AG04450 (cell line): ENCODE data around the gene DDX18. TPM values are rescaled to one million over a fixed set of nuclear protein-coding genes. Genes with fewer than 3 reads are reported as not detected.
"Not testable (repeated sequence)": the region's sequence is repeated elsewhere in the genome, so short reads cannot be mapped to it uniquely, and the experiment has no call there.

Source experiments
- CTCF ChIA-PET: fragments of 300-600, 350-600 bp; formaldehyde crosslinking; extraction: SDS; loops from one replicate; lab custom pipeline; 2022; ENCODE audit warnings: antibody characterized with exemption, inconsistent platforms; lab: Charles Lee
- POLR2A ChIA-PET: fragments of 350-600 bp; formaldehyde crosslinking; extraction: SDS; loops from one replicate; lab custom pipeline; 2021; ENCODE audit warnings: antibody characterized with exemption, inconsistent platforms; lab: Yijun Ruan, JAX
- DNase-seq: peaks from one replicate; pipeline ENCODE4 v3.0.0-alpha.2; 2011; ENCODE audit warnings: low read depth, low spot score
- H3K27ac ChIP-seq: one replicate; pipeline ENCODE4 v1.5.1; 2012; ENCODE audit warnings: low read depth, low read length, control low read depth
- H3K27me3 ChIP-seq: one replicate; pipeline ENCODE4 v1.6.0; 2012; ENCODE audit warnings: low read length; ENCODE audit not compliant: control insufficient read depth, insufficient read depth
- H3K4me3 ChIP-seq: 2 replicates; pipeline ENCODE4 v1.5.1; 2011; ENCODE audit warnings: mild to moderate bottlenecking, low read depth, low read length, control low read depth
- H3K9me3 ChIP-seq: 2 replicates; pipeline ENCODE4 v1.5.1; 2012; ENCODE audit warnings: low read length; ENCODE audit not compliant: control insufficient read depth, insufficient read depth
- CTCF ChIP-seq: IDR thresholded peaks from 2 replicates; pipeline ENCODE4 v1.5.1; 2011; ENCODE audit warnings: low read depth, low read length, control low read depth, inconsistent platforms
- polyA plus RNA-seq: library from polyadenylated mRNA; depleted of rRNA; stranded (reverse); fragments of >200 nt; gene quantifications from 2 replicates; pipeline ENCODE4 v1.2.3, GENCODE V29; 2011

Gene DDX18
- polyA plus RNA-seq, 1 experiment = 53.5 TPM

DNA sequence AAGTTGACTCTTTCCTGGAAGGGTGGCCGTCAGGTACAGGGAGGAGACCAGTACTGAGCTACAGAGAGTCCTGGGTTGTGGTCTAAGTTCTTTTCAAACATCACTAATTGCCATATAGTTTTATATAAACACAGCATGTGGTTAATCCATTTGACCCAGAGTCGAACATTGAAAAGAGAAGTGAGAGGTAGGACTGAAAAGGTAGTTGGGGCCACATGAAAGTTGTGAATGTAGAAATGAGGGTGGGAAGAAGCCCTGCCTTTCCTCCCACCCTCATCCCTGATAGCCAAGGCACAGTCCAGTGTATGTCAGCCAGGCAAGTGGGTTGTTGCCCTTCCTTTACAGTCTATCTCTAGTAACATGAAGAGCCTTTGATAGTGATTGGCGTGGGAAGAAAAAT lies 4.4 kb downstream of the DDX18 start:
- POLR2A ChIA-PET = no interaction called here
- Histone ChIP-seq H3K27ac (no peak overlapping the region), H3K4me3 (no peak overlapping the region), H3K27me3 (no peaks in the 10 kb centered on the region), H3K9me3 (no peaks in the 10 kb centered on the region)
- TF ChIP-seq CTCF = no peak
- DNase-seq = no peak
- CTCF ChIA-PET = interaction anchor here (1.6 kb wide), 1 partner anchor 184 kb away, joined by 7 read pairs; no protein-coding TSS in a partner anchor

DNA sequence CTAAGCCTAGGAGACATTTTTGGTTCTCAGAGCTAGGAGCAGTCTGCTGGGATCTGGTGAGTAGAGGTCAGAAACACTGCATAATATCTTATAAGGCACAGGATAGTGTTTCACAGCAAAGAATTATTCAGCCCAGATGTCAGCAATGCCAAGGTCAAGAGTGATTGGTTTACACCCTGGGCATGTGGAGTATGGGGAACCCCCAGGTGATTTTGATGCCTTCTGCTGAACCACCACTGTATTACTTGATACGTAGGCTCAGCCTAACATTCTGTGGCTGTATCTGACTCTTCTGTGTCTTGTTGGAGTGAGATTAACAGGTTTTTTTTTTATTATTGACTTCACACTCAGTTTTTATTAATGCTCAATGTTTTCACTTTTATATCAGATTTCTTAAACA lies 6.0 kb downstream of the DDX18 start:
- no peaks in the 10 kb centered on the region for H3K9me3 ChIP-seq
- no peak for TF ChIP-seq CTCF
- no peak for DNase-seq
- ChIA-PET CTCF (interaction anchor here (1.5 to 1.8 kb wide), 2 partner anchors 15 to 183 kb away, joined by 3 to 7 read pairs; no protein-coding TSS in a partner anchor), POLR2A (no interaction called here)
- no peaks in the 10 kb centered on the region for H3K27me3 ChIP-seq
- H3K27ac ChIP-seq = no peak overlapping the region
- no peak overlapping the region for H3K4me3 ChIP-seq

- no peak overlapping the region for H3K27ac ChIP-seq
- H3K9me3 ChIP-seq = no peaks in the 10 kb centered on the region
- TF ChIP-seq CTCF = no peak
- DNase-seq = no peak
- ChIA-PET POLR2A (no interaction called here), CTCF (interaction anchor here (1.9 to 3.1 kb wide), 2 partner anchors 11 to 177 kb away, joined by 13 to 36 read pairs; partner anchors contain the start of gene DDX18)
- H3K4me3 ChIP-seq = no peak overlapping the region
- no peaks in the 10 kb centered on the region for H3K27me3 ChIP-seq
Measured at GRCh38 chr2:117825437-117825836, 10.9 kb downstream of the DDX18 start.

DNA sequence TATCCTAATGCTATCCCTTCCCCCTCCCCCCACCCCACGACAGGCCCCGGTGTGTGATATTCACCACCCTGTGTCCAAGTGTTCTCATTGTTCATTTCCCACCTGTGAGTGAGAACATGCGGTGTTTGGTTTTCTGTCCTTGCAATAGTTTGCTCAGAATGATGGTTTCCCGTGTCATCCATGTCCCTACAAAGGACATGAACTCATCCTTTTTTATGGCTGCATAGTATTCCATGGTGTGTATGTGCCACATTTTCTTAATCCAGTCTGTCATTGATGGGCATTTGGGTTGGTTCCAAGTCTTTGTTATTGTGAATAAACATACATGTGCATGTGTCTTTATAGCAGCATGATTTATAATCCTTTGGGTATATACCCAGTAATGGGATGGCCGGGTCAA lies 13.0 kb downstream of the DDX18 start:
- H3K27me3 ChIP-seq, POLR2A ChIA-PET, DNase-seq, H3K9me3 ChIP-seq, H3K27ac ChIP-seq, H3K4me3 ChIP-seq: not testable (repeated sequence)
- CTCF ChIA-PET = interaction anchor here (1.2 to 3.1 kb wide), 2 partner anchors 13 to 176 kb away, joined by 4 to 36 read pairs; partner anchors contain the start of gene DDX18

- POLR2A ChIA-PET = no interaction called here
- Histone ChIP-seq H3K4me3 (no peak overlapping the region), H3K27ac (no peak overlapping the region), H3K9me3 (no peaks in the 10 kb centered on the region), H3K27me3 (no peaks in the 10 kb centered on the region)
- CTCF ChIA-PET = interaction anchor here (1.0 to 2.4 kb wide), 2 partner anchors 15 to 174 kb away, joined by 13 to 16 read pairs; partner anchors contain the start of gene DDX18
- no peak for TF ChIP-seq CTCF
- DNase-seq = no peak
Measured at GRCh38 chr2:117828870-117829269, 14.4 kb downstream of the DDX18 start.
